Calu3 (cell line): Measurements from ENCODE around the gene AIG1. TPM values are rescaled to one million over a fixed set of nuclear protein-coding genes. Genes with fewer than 3 reads are reported as not detected.

Source experiments
- BruUV-seq: library from RNA; stranded (reverse); fragments of 400-500 nt; replicated peaks from 2 replicates; lab custom pipeline; 2021; lab: Mats Ljungman, UMichigan
- CTCF ChIA-PET: fragments of 300-600 bp; sonication (Branson Sonifier 250); formaldehyde crosslinking; loops from one replicate; lab custom pipeline; 2022; ENCODE audit warnings: antibody characterized with exemption; lab: Charles Lee
- DNase-seq: peaks from one replicate; pipeline ENCODE4 v3.0.0; 2022
- H3K27ac Mint-ChIP-seq: one replicate; pipeline ENCODE4 v1.8.0; 2022; ENCODE audit warnings: mixed read lengths; ENCODE audit not compliant: unreplicated experiment
- H3K27me3 Mint-ChIP-seq: one replicate; pipeline ENCODE4 v1.8.0; 2022; ENCODE audit warnings: mixed read lengths; ENCODE audit not compliant: unreplicated experiment
- H3K36me3 Mint-ChIP-seq: one replicate; pipeline ENCODE4 v1.8.0; 2022; ENCODE audit warnings: mild to moderate bottlenecking, moderate library complexity, mixed read lengths; ENCODE audit not compliant: insufficient read depth, unreplicated experiment
- H3K4me1 Mint-ChIP-seq: one replicate; pipeline ENCODE4 v1.8.0; 2022; ENCODE audit warnings: mild to moderate bottlenecking, low read depth, mixed read lengths; ENCODE audit not compliant: unreplicated experiment
- H3K4me3 Mint-ChIP-seq: one replicate; pipeline ENCODE4 v1.8.0; 2022; ENCODE audit warnings: mild to moderate bottlenecking, low read depth, moderate library complexity, mixed read lengths; ENCODE audit not compliant: unreplicated experiment
- H3K9me3 Mint-ChIP-seq: one replicate; pipeline ENCODE4 v1.8.0; 2022; ENCODE audit warnings: low read depth, mixed read lengths; ENCODE audit not compliant: unreplicated experiment
- CTCF ChIP-seq: fragments of 200-600 bp; IDR thresholded peaks from one replicate; pipeline ENCODE4 v1.8.0; 2022; ENCODE audit warnings: antibody characterized with exemption; ENCODE audit not compliant: unreplicated experiment
- intact Hi-C: fragments of 100-400 bp; cut with micrococcal nuclease; formaldehyde crosslinking; loops from one replicate; pipeline ENCODE4 v1.10.0; 2022; ENCODE audit not compliant: unreplicated experiment
- total RNA-seq: library from RNA; stranded (reverse); gene quantifications from 2 replicates; pipeline ENCODE4 v1.2.3, GENCODE V29; 2022

Gene AIG1
- total RNA-seq, 1 experiment from 2014 or later = 57.2 TPM

DNA sequence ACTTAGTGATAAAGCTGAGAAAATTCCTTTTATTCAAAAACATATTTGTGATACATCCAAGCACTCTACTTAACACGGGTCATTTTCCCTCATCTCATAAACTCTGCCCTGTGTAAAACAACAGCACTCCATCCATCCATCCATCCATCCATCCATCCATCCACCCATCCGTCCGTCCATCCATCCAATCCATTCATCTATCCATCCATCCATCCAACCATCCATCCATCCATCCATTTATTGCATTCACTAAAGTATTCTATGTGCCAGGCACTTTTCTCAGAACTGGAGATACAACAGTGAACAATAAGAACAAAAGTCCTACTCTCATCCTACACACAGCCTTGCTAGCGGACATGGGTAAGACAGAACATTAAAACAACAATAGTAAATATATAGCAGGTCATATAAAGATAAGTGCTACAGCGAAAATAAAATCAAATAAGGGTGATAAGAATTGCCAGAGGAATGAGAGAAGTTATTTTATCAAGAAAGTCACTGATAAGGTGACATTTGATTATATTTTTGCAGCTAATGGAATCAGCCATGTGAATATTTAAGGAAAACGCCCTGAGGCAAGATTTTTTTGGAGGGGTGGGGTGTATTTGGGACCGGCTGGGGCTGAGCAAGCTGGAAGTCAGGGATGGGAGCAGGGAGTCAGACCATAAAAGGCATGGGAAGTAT, 311.7 kb downstream of the AIG1 start:
- no TSS peak for BruUV-seq
- intact Hi-C loops = no loop called here
- CTCF ChIA-PET = no interaction called here

DNA sequence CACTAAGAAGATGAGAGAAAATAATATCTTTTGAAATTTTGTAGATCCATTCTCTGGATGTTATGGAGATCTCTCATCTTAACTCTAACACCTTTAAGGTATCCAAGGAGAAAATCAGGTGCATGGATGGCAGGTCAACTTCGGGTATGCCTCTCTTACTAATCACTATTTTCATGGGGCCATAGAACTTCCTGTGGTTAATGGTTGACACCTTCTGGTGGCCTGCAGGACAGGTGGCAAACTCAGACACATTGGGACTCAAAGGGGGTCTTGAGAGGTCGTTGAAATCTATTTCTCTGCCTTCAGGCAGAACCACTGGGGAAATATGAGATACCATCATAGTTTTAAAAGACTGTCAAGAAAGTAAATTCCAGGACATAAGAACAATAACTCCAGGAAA, 313.3 kb downstream of the AIG1 start:
- H3K27ac Mint-ChIP-seq = no peak overlapping the region
- CTCF ChIA-PET = no interaction called here
- H3K4me1 Mint-ChIP-seq = peaks cover 7% of the 10 kb centered on the region
- TF ChIP-seq CTCF = no peak
- no TSS peak for BruUV-seq
- no peak for DNase-seq
- no peak overlapping the region for H3K4me3 Mint-ChIP-seq
- intact Hi-C loops = no loop called here
- H3K9me3 Mint-ChIP-seq = peaks cover 2% of the 10 kb centered on the region
- H3K27me3 Mint-ChIP-seq = no peaks in the 10 kb centered on the region
- H3K36me3 Mint-ChIP-seq = no peaks in the 10 kb centered on the region

More for the DNA sequence above, 311.7 kb downstream of the AIG1 start:
- Mint-ChIP-seq H3K4me1 (peaks cover 7% of the 10 kb centered on the region), H3K9me3 (peaks cover 2% of the 10 kb centered on the region), H3K27me3 (no peaks in the 10 kb centered on the region), H3K36me3 (no peaks in the 10 kb centered on the region), H3K27ac (no peak overlapping the region), H3K4me3 (no peak overlapping the region)
- no peak for DNase-seq
- no peak for TF ChIP-seq CTCF

GRCh38 chr6:143375022-143375585, 314.4 kb downstream of the AIG1 start:
- intact Hi-C loops = no loop called here
- no peaks in the 10 kb centered on the region for H3K36me3 Mint-ChIP-seq
- CTCF ChIA-PET = no interaction called here
- DNase-seq = no peak
- H3K27me3 Mint-ChIP-seq = no peaks in the 10 kb centered on the region
- no peak for TF ChIP-seq CTCF
- H3K9me3 Mint-ChIP-seq = peaks cover 2% of the 10 kb centered on the region
- BruUV-seq = no TSS peak
- H3K27ac Mint-ChIP-seq = no peak overlapping the region
- peaks cover 1% of the 10 kb centered on the region for H3K4me1 Mint-ChIP-seq
- no peak overlapping the region for H3K4me3 Mint-ChIP-seq

DNA sequence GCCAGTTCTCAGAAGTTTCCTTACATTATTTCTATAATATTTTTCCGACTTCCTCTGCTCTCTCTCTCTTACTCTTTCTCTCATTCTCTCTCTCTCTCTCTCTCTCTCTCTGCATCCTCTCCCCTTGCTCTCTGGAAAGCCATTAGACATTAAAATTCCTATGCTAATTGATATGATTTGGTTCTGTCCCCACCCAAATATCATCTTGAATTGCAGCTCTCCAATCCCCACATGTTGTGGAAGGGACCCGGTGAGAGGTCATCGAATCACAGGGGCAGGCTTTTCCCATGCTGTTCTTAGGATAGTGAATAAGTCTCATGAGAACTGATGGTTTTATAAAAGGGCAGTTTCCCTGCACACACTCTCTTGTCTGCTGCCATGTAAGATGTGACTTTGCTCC, 315.7 kb downstream of the AIG1 start:
- no peak overlapping the region for H3K4me3 Mint-ChIP-seq
- intact Hi-C loops = no loop called here
- DNase-seq = no peak
- no peaks in the 10 kb centered on the region for H3K36me3 Mint-ChIP-seq
- BruUV-seq = no TSS peak
- CTCF ChIA-PET = no interaction called here
- no peak overlapping the region for H3K27ac Mint-ChIP-seq
- no peak for TF ChIP-seq CTCF
- peaks cover 2% of the 10 kb centered on the region for H3K9me3 Mint-ChIP-seq
- no peaks in the 10 kb centered on the region for H3K27me3 Mint-ChIP-seq
- no peaks in the 10 kb centered on the region for H3K4me1 Mint-ChIP-seq
